K562 (cell line): ENCODE measurements around the gene HIVEP2. TPM values are rescaled to one million over a fixed set of nuclear protein-coding genes. Genes with fewer than 3 reads are reported as not detected.

ENCODE experiments used
- ATAC-seq: fragments of 200-7000 bp; cut with Tn5 transposase; 3 replicates; pipeline ENCODE4 v1.9.1; 2020; ENCODE audit warnings: moderate library complexity
- BruUV-seq: library from RNA; stranded (reverse); fragments of 400-500 nt; replicated peaks from 2 replicates; lab custom pipeline; 2021; lab: Mats Ljungman, UMichigan
- CTCF ChIA-PET: fragments of 300-600 bp; formaldehyde crosslinking; extraction: SDS; loops from one replicate; lab custom pipeline; 2021; ENCODE audit warnings: low intra/inter-chr PET ratio; lab: Yijun Ruan, JAX
- POLR2A ChIA-PET: fragments of 300-600, 350-650 bp; sonication (Branson Sonifier 250); formaldehyde crosslinking; extraction: SDS; loops from one replicate; lab custom pipeline; 2021; ENCODE audit warnings: antibody characterized with exemption, inconsistent platforms; lab: Yijun Ruan, JAX
- DNase-seq, 4 experiments: peaks; one replicate each; pipeline versions ENCODE4 v3.0.0 to v3.0.0-alpha.2; 2011 to 2018; ENCODE audit warnings: low spot score in 3 of 4, mixed read lengths in 3 of 4; ENCODE audit errors: extremely low read depth in 1 of 4
- FAIRE-seq: peaks from 2 replicates; lab custom pipeline; 2011; peaks lifted over from hg19 to GRCh38; lab: Jason Lieb, UNC
- H2AFZ ChIP-seq: 2 replicates; pipeline ENCODE4 v1.6.0; 2011; ENCODE audit warnings: low read depth, low read length, control low read depth, inconsistent platforms
- H3K27ac ChIP-seq: fragments of 200-600 bp; 3 replicates; pipeline ENCODE4 v1.8.0; 2011; ENCODE audit warnings: low read depth, mild to moderate bottlenecking, control low read depth, inconsistent platforms, low read length, moderate library complexity, mixed read lengths; ENCODE audit errors: extremely low read depth
- H3K27me3 ChIP-seq, 2 experiments: fragments of 300-600 bp in 1 of 2; 2 replicates in 1 of 2; 3 replicates in 1 of 2; pipeline versions ENCODE4 v1.6.0 to v1.8.0; 2011; ENCODE audit warnings: inconsistent platforms in 2 of 2, low read length in 2 of 2, mild to moderate bottlenecking in 1 of 2, mixed read lengths in 1 of 2, moderate library complexity in 1 of 2; ENCODE audit not compliant: control insufficient read depth in 2 of 2, insufficient read depth in 2 of 2
- H3K36me3 ChIP-seq: fragments of 300-600 bp; 3 replicates; pipeline ENCODE4 v1.8.0; 2011; ENCODE audit warnings: mild to moderate bottlenecking, low read length, inconsistent platforms; ENCODE audit not compliant: control insufficient read depth, insufficient read depth
- H3K4me1 ChIP-seq, 2 experiments: fragments of 200-600 bp in 1 of 2; replicated peaks in 1 of 2; 2 replicates in 1 of 2; 3 replicates in 1 of 2; pipeline versions ENCODE4 v1.5.1 to v1.8.0; 2011; ENCODE audit warnings: inconsistent platforms in 2 of 2, low read length in 2 of 2, mild to moderate bottlenecking in 1 of 2, mixed read lengths in 1 of 2, moderate library complexity in 1 of 2; ENCODE audit not compliant: control insufficient read depth in 2 of 2, insufficient read depth in 2 of 2
- H3K4me2 ChIP-seq: 2 replicates; pipeline ENCODE4 v1.6.1; 2011; ENCODE audit warnings: low read length, control low read depth, inconsistent platforms, mixed read lengths; ENCODE audit not compliant: insufficient read depth
- H3K4me3 ChIP-seq: fragments of 200-600 bp; sonication (generic), shearing (Covaris generic); 2 replicates; pipeline ENCODE4 v1.5.1; 2016; ENCODE audit warnings: control low read depth, inconsistent platforms
- H3K79me2 ChIP-seq: fragments of 200-600 bp; 3 replicates; pipeline ENCODE4 v1.8.0; 2011; ENCODE audit warnings: low read length, inconsistent platforms; ENCODE audit not compliant: control insufficient read depth, insufficient read depth
- H3K9ac ChIP-seq, 2 experiments: 2 replicates each; pipeline versions ENCODE4 v1.6.0 to v1.6.1; 2011; ENCODE audit warnings: low read depth in 2 of 2, low read length in 2 of 2, control low read depth in 1 of 2, inconsistent platforms in 1 of 2, mild to moderate bottlenecking in 1 of 2, mixed read lengths in 1 of 2; ENCODE audit not compliant: insufficient read depth in 1 of 2
- H3K9me1 ChIP-seq: one replicate; pipeline ENCODE4 v1.6.0; 2011; ENCODE audit warnings: inconsistent platforms, mild to moderate bottlenecking, low read length, moderate library complexity; ENCODE audit not compliant: control insufficient read depth, insufficient read depth
- H3K9me3 ChIP-seq: replicated peaks from 2 replicates; pipeline ENCODE4 v1.5.1; 2011; ENCODE audit warnings: low read depth, low read length, inconsistent platforms; ENCODE audit not compliant: control insufficient read depth, insufficient read depth
- H4K20me1 ChIP-seq: replicated peaks from 2 replicates; pipeline ENCODE4 v1.6.1; 2011; ENCODE audit warnings: low read length, inconsistent platforms, mixed read lengths; ENCODE audit not compliant: control insufficient read depth, insufficient read depth
- CEBPG ChIP-seq, 3 experiments: fragments of 200-800 bp in 1 of 3; sonication (Bioruptor generic) in 1 of 3; sonication (generic) in 1 of 3; formaldehyde crosslinking in 1 of 3; IDR thresholded peaks in 2 of 3; conservative IDR thresholded peaks in 1 of 3; 2 replicates each; pipeline versions ENCODE4 v1.6.1 to v1.8.0; 2016 to 2022; ENCODE audit warnings: missing compliant biosample characterization in 2 of 3, missing genetic modification characterization in 2 of 3, mild to moderate bottlenecking in 1 of 3, missing genetic modification reagents in 1 of 3
- E2F8 ChIP-seq: fragments of 450-650 bp; IDR thresholded peaks from 2 replicates; pipeline ENCODE4 v1.7.1; 2018; ENCODE audit warnings: mild to moderate bottlenecking, low read depth; ENCODE audit not compliant: partially characterized antibody
- EP300 ChIP-seq: IDR thresholded peaks from 2 replicates; pipeline ENCODE4 v1.6.1; 2012; ENCODE audit warnings: low read length, improper control_type of control experiment
- FUS ChIP-seq: fragments of 200-400 bp; formaldehyde crosslinking; optimal IDR thresholded peaks from 2 replicates; pipeline ENCODE3; 2017; ENCODE audit warnings: low read depth, low read length
- KDM1A ChIP-seq, 2 experiments: fragments of 450-650 bp; IDR thresholded peaks; 2 replicates each; pipeline ENCODE4 v1.6.1; 2016; ENCODE audit warnings: mild to moderate bottlenecking in 2 of 2
- MEIS2 ChIP-seq: fragments of 450-650 bp; IDR thresholded peaks from 2 replicates; pipeline ENCODE4 v1.6.1; 2014; ENCODE audit warnings: mild to moderate bottlenecking; ENCODE audit not compliant: partially characterized antibody
- NCOA6 ChIP-seq: fragments of 450-650 bp; IDR thresholded peaks from 2 replicates; pipeline ENCODE4 v1.6.1; 2017; ENCODE audit warnings: mild to moderate bottlenecking
- PBX2 ChIP-seq, 2 experiments: IDR thresholded peaks in 1 of 2; conservative IDR thresholded peaks in 1 of 2; 2 replicates each; pipeline ENCODE4 v1.6.1; 2016; ENCODE audit warnings: low read depth in 2 of 2, mild to moderate bottlenecking in 1 of 2, missing compliant biosample characterization in 1 of 2, missing genetic modification characterization in 1 of 2, moderate library complexity in 1 of 2
- STAT5A ChIP-seq: IDR thresholded peaks from 2 replicates; pipeline ENCODE4 v1.6.1; 2012; ENCODE audit warnings: low read length, inconsistent platforms, borderline replicate concordance
- TAF1 ChIP-seq: IDR thresholded peaks from 2 replicates; pipeline ENCODE4 v1.6.1; 2011; ENCODE audit warnings: mild to moderate bottlenecking, low read length, moderate library complexity; ENCODE audit not compliant: insufficient read depth, control insufficient read depth, severe bottlenecking; ENCODE audit errors: extremely low read depth
- ZBTB43 ChIP-seq: sonication (generic); formaldehyde crosslinking; IDR thresholded peaks from 2 replicates; pipeline ENCODE4 v1.8.0; 2023; ENCODE audit warnings: mild to moderate bottlenecking, missing genetic modification reagents
- ZNF239 ChIP-seq: fragments of 250-450 bp; sonication (Bioruptor Pico); IDR thresholded peaks from 2 replicates; pipeline ENCODE4 v1.4.0; 2020; ENCODE audit warnings: mild to moderate bottlenecking
- ZNF24 ChIP-seq: fragments of 450-650 bp; IDR thresholded peaks from 2 replicates; pipeline ENCODE4 v1.6.1; 2016
- WGBS: fragments of 100-300 bp; shearing (Covaris generic); methylation state at CpG from one replicate; pipeline ENCODE4 v1.1.6; 2016; ENCODE audit warnings: low coverage, mixed read lengths; ENCODE audit not compliant: insufficient coverage; ENCODE audit errors: missing lambda C conversion rate; 5-methylcytosine and 5-hydroxymethylcytosine counted together
- in situ Hi-C: fragments of 300-500 bp; cut with MboI; formaldehyde crosslinking; loops from 4 replicates; pipeline ENCODE4 v1.15.0; 2018; ENCODE audit warnings: inconsistent platforms, mixed read lengths
- intact Hi-C: fragments of 100-400 bp; cut with micrococcal nuclease; formaldehyde crosslinking; loops from 2 replicates; pipeline ENCODE4 v1.14.2; 2022
- polyA plus RNA-seq, 8 experiments: library from polyadenylated mRNA; depleted of rRNA in 4 of 8; stranded (reverse) in 5 of 8; unstranded in 3 of 8; fragments of >200 nt; fragmentation: Nextera tagmentation in 2 of 8; fragmentation: Illumina TruSeq in 1 of 8; extraction: Ambion mirVana in 2 of 8; extraction: Trizol in 1 of 8; gene quantifications; 2 replicates each; pipeline versions ENCODE4 v1.2.1 to v1.2.3, GENCODE V29; 2011 to 2014; ENCODE audit warnings: inconsistent platforms in 1 of 8, missing spikeins in 1 of 8
- total RNA-seq, 7 experiments: library from RNA; depleted of rRNA in 6 of 7; stranded (reverse); fragments of >200 nt in 6 of 7; fragmentation: Illumina TruSeq in 2 of 7; extraction: Trizol in 2 of 7; gene quantifications; 2 replicates each; pipeline versions ENCODE4 v1.2.1 to v1.2.3, GENCODE V29; 2011 to 2021; ENCODE audit warnings: low replicate concordance in 1 of 7

Gene HIVEP2
- total and polyA plus RNA-seq, 9 of the 15 experiments (the other 6 are each of a cell fraction or from before 2014, with no cell fraction given), result under 0.01 to 1.2 (median 0.31) TPM

- TF ChIP-seq ZNF239, result no peak
- TF ChIP-seq TAF1, result no peak
- no peak for TF ChIP-seq E2F8
- TF ChIP-seq NCOA6, result no peak
- no peak for TF ChIP-seq ZNF24
- TF ChIP-seq, all 486 proteins: peak for 0
Observed at GRCh38 chr6:142729618-142730017, 215.4 kb downstream of the HIVEP2 start (continued).

- H3K9ac ChIP-seq, result no peak overlapping the region
- BruUV-seq, result no TSS peak
- no peaks in the 10 kb centered on the region for H3K4me1 ChIP-seq
- no peak overlapping the region for H3K4me2 ChIP-seq
- no peak overlapping the region for H2AFZ ChIP-seq
- intact Hi-C loops, result no loop called here
- no peak for DNase-seq
- 0 out of 5 replicates have a peak, but pooled peaks cover 0 to 4% of the 10 kb centered on the region in 2 experiments for H3K27me3 ChIP-seq
- no peak for FAIRE-seq
- ATAC-seq, result peak; percentile 67
- H3K79me2 ChIP-seq, result no peaks in the 10 kb centered on the region
- H4K20me1 ChIP-seq, result no peaks in the 10 kb centered on the region
- H3K36me3 ChIP-seq, result no peaks in the 10 kb centered on the region
- 0% methylated on average over 6 of the region's 6 CpGs for WGBS
- in situ Hi-C loops, result no loop called here
- POLR2A ChIA-PET, result no interaction called here
- no peak overlapping the region for H3K27ac ChIP-seq
- H3K9me1 ChIP-seq, result no peaks in the 10 kb centered on the region
- no peak overlapping the region for H3K4me3 ChIP-seq
- CTCF ChIA-PET, result no interaction called here
- H3K9me3 ChIP-seq, result no peaks in the 10 kb centered on the region
- TF ChIP-seq EP300, result 0 out of 2 replicates have a peak, but pooled peaks have one; percentile 15
- peak; percentile 43; the same call in 1 of the 2 replicates for TF ChIP-seq STAT5A
- TF ChIP-seq CEBPG (CRISPR knock-in tag; IDR thresholded peaks at IDR 0.05), result no peak
- TF ChIP-seq CEBPG (tag; conservative IDR thresholded peaks at IDR 0.05 in 1 of 2, IDR thresholded peaks at IDR 0.05 in 1 of 2), result peak in 1 of 2 experiments; percentile 69; a peak in 2 of 4 replicates
- peak in 1 of 2 experiments; percentile 55; a peak in 1 of 4 replicates for TF ChIP-seq KDM1A (IDR thresholded peaks at IDR 0.05)
- TF ChIP-seq ZBTB43 (CRISPR knock-in tag), result no peak
- TF ChIP-seq MEIS2, result peak; percentile 47
- TF ChIP-seq FUS, result no peak
- no peak for TF ChIP-seq PBX2 (CRISPR knock-in tag; IDR thresholded peaks at IDR 0.05; ENCODE audit: low read depth)
- 0 out of 2 replicates have a peak, but pooled peaks have one; percentile 18 for TF ChIP-seq PBX2 (tag; conservative IDR thresholded peaks at IDR 0.05; ENCODE audit: low read depth)
Observed at GRCh38 chr6:142728910-142729481, 216.0 kb downstream of the HIVEP2 start.
